Suprapubic skin (tissue), 4 donors: ENCODE results near the gene OR1I1. TPM values are rescaled to one million over a fixed set of nuclear protein-coding genes. Genes with fewer than 3 reads are reported as not detected.

Experiments used
- DNase-seq, 2 donors: peaks; one replicate each; pipeline ENCODE4 v3.0.0-alpha.2; 2019; ENCODE audit warnings: low spot score in 2 of 2
- H3K27ac ChIP-seq: fragments of 200-600 bp; sonication (generic); one replicate; pipeline ENCODE4 v1.5.1; 2019
- H3K27me3 ChIP-seq: fragments of 200-600 bp; sonication (generic); one replicate; pipeline ENCODE4 v1.5.1; 2019
- H3K36me3 ChIP-seq: fragments of 200-600 bp; sonication (generic); one replicate; pipeline ENCODE4 v1.5.1; 2019
- H3K4me1 ChIP-seq: fragments of 200-600 bp; sonication (generic); one replicate; pipeline ENCODE4 v1.5.1; 2019
- H3K4me3 ChIP-seq: fragments of 200-600 bp; sonication (generic); one replicate; pipeline ENCODE4 v1.5.1; 2019; ENCODE audit warnings: mild to moderate bottlenecking
- H3K9me3 ChIP-seq: fragments of 200-600 bp; sonication (generic); one replicate; pipeline ENCODE4 v1.5.1; 2019
- EP300 ChIP-seq: sonication (generic); formaldehyde crosslinking; IDR thresholded peaks from one replicate; pipeline ENCODE4 v1.6.1; 2017; ENCODE audit warnings: antibody characterized with exemption
- POLR2A ChIP-seq, 2 donors: fragments of 450-650 bp; IDR thresholded peaks; one replicate each; pipeline ENCODE4 v1.6.1; 2017; ENCODE audit warnings: antibody characterized with exemption in 2 of 2, mild to moderate bottlenecking in 2 of 2, moderate library complexity in 2 of 2
- POLR2AphosphoS5 ChIP-seq, 3 donors: sonication (generic); formaldehyde crosslinking; IDR thresholded peaks; one replicate each; pipeline ENCODE4 v1.6.1; 2017; ENCODE audit warnings: antibody characterized with exemption in 3 of 3
- WGBS: methylation state at CpG from one replicate; pipeline ENCODE4 v1.1.5; 2018; 5-methylcytosine and 5-hydroxymethylcytosine counted together
- total RNA-seq, 4 donors: library from RNA; depleted of rRNA; stranded (reverse); fragments of >200 nt; gene quantifications; one replicate each; pipeline ENCODE4 v1.1.0, GENCODE V29; 2016
- TF ChIP-seq, protein P1 (sequence below), 2 donors: fragments of 200-600 bp in 1 of 2; fragments of 450-650 bp in 1 of 2; sonication (generic) in 1 of 2; IDR thresholded peaks; one replicate each; pipeline ENCODE4 v1.5.1; 2016 to 2019; ENCODE audit warnings: antibody characterized with exemption in 2 of 2, mild to moderate bottlenecking in 1 of 2, moderate library complexity in 1 of 2

The OR1I1 gene
- total RNA-seq, 4 donors from 2014 or later: not detected

DNA sequence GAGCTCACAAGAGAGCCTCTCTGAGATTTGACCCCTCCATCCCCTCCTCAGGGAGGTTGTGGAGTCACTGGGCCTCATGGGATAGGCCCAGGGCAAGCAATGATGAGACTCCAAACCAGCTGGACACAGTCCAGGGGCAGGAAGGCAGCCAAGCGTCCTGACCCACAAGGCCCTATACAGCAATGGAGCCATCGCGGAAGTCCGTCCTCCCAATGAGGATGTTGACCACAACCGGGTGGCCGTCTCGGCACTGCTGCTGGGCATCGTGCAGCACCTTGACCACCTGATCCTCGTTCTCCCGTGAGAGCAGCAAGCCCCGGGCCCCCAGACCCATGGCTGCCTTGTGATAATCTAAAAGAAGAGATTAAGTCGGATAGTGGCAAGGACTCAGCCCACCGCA lies 33.1 kb downstream of the OR1I1 start:
- Histone ChIP-seq H3K27ac (no peak overlapping the region), H3K4me1 (no peaks in the 10 kb centered on the region), H3K4me3 (no peak overlapping the region), H3K9me3 (no peaks in the 10 kb centered on the region), H3K27me3 (no peaks in the 10 kb centered on the region), H3K36me3 (peaks cover 99% of the 10 kb centered on the region)
- TF ChIP-seq, protein P1, sequence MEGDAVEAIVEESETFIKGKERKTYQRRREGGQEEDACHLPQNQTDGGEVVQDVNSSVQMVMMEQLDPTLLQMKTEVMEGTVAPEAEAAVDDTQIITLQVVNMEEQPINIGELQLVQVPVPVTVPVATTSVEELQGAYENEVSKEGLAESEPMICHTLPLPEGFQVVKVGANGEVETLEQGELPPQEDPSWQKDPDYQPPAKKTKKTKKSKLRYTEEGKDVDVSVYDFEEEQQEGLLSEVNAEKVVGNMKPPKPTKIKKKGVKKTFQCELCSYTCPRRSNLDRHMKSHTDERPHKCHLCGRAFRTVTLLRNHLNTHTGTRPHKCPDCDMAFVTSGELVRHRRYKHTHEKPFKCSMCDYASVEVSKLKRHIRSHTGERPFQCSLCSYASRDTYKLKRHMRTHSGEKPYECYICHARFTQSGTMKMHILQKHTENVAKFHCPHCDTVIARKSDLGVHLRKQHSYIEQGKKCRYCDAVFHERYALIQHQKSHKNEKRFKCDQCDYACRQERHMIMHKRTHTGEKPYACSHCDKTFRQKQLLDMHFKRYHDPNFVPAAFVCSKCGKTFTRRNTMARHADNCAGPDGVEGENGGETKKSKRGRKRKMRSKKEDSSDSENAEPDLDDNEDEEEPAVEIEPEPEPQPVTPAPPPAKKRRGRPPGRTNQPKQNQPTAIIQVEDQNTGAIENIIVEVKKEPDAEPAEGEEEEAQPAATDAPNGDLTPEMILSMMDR (IDR thresholded peaks at IDR 0.05): no peak
- TF ChIP-seq POLR2AphosphoS5 (IDR thresholded peaks at IDR 0.05): no peak
- no peak for TF ChIP-seq EP300
- TF ChIP-seq POLR2A (IDR thresholded peaks at IDR 0.05): no peak
- 90% methylated on average over 4 of the region's 13 CpGs for WGBS
- no peak for DNase-seq

DNA sequence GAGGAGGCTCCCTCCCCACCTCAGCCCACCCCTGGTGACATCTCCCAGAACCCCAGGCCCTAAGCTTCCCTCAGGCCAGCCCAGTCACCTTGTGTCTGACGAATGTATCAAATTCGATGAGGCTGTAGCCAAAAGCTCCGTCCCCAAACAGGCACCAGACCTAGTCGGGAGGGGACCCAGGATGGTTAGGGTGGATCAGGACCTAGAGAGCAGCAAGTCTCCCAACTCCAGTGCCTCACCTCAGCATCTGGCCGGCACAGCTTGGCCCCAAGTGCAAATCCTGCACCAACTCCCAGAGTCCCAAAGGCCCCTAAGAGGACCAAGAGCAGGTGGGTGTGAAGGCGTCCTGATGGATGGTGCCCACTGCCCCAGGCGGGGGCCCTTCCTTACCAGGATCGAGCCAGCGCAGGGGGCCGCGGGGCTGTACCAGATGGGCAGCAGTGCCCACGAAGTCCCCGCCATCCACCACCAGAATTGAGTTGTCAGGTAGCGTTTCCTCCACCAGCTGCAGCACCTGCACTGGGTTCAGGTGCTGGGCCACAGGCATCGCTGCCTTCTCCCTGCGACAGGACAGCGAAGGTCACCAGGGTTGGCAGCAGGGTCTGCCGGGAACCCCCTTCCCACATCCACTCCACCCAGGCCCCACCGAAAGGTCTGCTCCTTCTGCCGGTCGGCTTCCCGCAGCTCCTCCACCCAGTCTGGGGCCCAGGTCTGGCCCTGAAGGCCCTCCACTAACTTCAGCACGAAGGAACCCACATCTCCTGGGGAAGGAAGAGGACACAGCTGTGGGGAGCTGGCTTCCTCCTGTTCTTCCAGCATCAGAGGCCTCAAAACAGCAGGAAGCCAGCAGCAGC lies 34.0 kb downstream of the OR1I1 start:
- TF ChIP-seq EP300 (no peak), POLR2A (IDR thresholded peaks at IDR 0.05) (no peak), POLR2AphosphoS5 (IDR thresholded peaks at IDR 0.05) (no peak)
- TF ChIP-seq, protein P1 (IDR thresholded peaks at IDR 0.05): no peak
- H3K27ac ChIP-seq: no peak overlapping the region
- 74% methylated on average over 8 of the region's 23 CpGs for WGBS

DNA sequence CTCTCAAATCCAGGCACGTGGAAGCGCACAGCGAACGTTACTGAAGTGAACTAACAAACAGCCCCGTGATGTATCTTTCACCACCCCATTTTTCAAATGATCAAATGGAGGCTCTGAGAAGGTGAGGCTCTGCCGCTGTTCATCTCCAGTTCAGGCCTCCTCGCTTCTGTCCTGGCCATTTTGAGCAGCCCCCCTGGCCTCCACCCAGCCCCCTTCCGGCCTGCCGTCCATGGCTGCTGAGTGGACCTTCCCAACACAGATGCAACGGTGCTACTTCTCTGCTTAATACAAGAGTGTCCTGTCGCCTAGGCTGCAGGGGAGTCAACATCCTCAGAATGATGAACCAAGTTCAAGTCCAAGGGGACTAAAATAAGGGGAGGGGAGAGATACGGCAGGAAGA lies 34.8 kb downstream of the OR1I1 start:
- Histone ChIP-seq H3K27ac (no peak overlapping the region), H3K4me3 (no peak overlapping the region), H3K36me3 (peaks cover 97% of the 10 kb centered on the region), H3K27me3 (no peaks in the 10 kb centered on the region), H3K4me1 (no peaks in the 10 kb centered on the region), H3K9me3 (no peaks in the 10 kb centered on the region)
- TF ChIP-seq POLR2A (IDR thresholded peaks at IDR 0.05) (no peak), EP300 (no peak), POLR2AphosphoS5 (IDR thresholded peaks at IDR 0.05) (no peak)
- TF ChIP-seq, protein P1 (IDR thresholded peaks at IDR 0.05): no peak
- DNase-seq: no peak
- WGBS: 88% methylated on average over 12 of the region's 12 CpGs

More for the DNA sequence above, 34.0 kb downstream of the OR1I1 start:
- no peaks in the 10 kb centered on the region for H3K9me3 ChIP-seq
- H3K27me3 ChIP-seq: no peaks in the 10 kb centered on the region
- DNase-seq: no peak
- H3K4me3 ChIP-seq: no peak overlapping the region
- H3K36me3 ChIP-seq: peaks cover 98% of the 10 kb centered on the region
- H3K4me1 ChIP-seq: no peaks in the 10 kb centered on the region

DNA sequence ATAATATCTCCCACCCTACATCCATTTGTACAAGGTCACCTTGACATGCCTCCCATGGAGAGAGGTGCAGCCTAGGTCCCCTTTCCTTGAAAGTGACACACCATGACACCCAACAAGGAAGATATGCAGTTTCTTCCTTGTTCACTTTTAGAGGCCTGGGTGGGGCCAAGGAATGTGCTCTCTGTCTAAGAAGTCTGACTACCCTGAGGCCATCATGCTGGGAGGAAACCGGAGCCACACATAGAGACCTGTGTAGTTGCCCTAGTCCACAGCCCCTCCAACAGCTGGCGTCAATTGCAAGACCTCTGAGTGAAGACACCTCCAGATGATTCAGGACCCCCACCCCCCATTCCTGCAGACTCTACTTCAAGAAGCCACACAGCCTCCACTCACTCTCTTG lies 36.2 kb downstream of the OR1I1 start:
- no peak for DNase-seq
- Histone ChIP-seq H3K36me3 (peaks cover 95% of the 10 kb centered on the region), H3K27ac (no peak overlapping the region), H3K4me3 (no peak overlapping the region), H3K4me1 (peaks cover 4% of the 10 kb centered on the region), H3K9me3 (no peaks in the 10 kb centered on the region), H3K27me3 (no peaks in the 10 kb centered on the region)
- WGBS: 78% methylated on average over 2 of the region's 2 CpGs
- TF ChIP-seq EP300 (no peak), POLR2AphosphoS5 (IDR thresholded peaks at IDR 0.05) (no peak), POLR2A (IDR thresholded peaks at IDR 0.05) (no peak)
- TF ChIP-seq, protein P1 (IDR thresholded peaks at IDR 0.05): no peak

DNA sequence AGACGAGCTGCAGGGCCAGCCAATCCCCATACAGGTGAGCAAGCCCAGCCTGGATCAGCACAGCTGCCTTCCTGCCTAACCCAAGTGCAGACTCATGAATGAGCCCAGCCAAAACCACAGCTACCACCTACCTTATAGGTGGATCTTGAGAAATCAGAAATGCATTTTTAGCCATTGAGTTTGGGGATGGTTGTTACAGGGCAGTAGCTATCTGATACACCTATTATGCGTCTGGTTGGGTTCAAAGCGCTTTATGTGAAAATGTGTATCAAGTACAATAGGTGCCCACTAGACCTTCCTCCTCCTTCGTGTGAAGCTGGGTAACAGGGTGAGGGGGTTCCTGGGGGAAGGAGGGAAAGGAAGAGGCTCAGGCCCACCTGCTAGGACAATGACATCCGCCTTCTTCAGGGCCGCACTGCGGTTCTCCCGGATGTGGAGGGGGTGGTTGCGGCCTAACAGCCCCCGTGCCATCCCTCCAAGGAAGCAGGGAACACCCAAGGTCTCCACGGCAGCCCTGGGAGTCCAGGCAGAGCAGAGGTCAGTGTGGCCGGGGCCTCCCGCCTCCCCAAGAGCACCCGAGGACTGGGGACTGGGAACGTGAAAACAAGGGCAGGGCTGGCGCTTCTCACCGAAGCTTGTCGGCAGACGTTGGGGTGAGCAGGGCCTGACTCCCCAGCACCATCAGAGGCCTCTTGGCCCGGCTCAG lies 36.9 kb downstream of the OR1I1 start:
- Histone ChIP-seq H3K4me1 (peaks cover 10% of the 10 kb centered on the region), H3K36me3 (peaks cover 88% of the 10 kb centered on the region), H3K9me3 (no peaks in the 10 kb centered on the region), H3K27me3 (no peaks in the 10 kb centered on the region), H3K4me3 (no peak overlapping the region), H3K27ac (no peak overlapping the region)
- no peak for DNase-seq
- WGBS: 95% methylated on average over 13 of the region's 20 CpGs
- TF ChIP-seq, protein P1 (IDR thresholded peaks at IDR 0.05): no peak
- no peak for TF ChIP-seq EP300
- no peak for TF ChIP-seq POLR2AphosphoS5 (IDR thresholded peaks at IDR 0.05)
- TF ChIP-seq POLR2A (IDR thresholded peaks at IDR 0.05): no peak
